HEK293 (cell line): ENCODE results near the gene CDH24.

ENCODE experiments used
- CTCF ChIP-seq: fragments of 450-650 bp; formaldehyde crosslinking; IDR thresholded peaks from 2 replicates; pipeline ENCODE4 v1.5.1; 2016; ENCODE audit warnings: missing biosample characterization, missing genetic modification characterization
- ELK4 ChIP-seq: IDR thresholded peaks from 2 replicates; pipeline ENCODE4 v1.6.1; 2011; ENCODE audit warnings: mild to moderate bottlenecking, low read depth, low read length, borderline replicate concordance
- REST ChIP-seq: fragments of 450-650 bp; formaldehyde crosslinking; IDR thresholded peaks from 2 replicates; pipeline ENCODE4 v1.5.1; 2016; ENCODE audit warnings: missing biosample characterization, missing genetic modification characterization
- ZEB2 ChIP-seq: fragments of 450-650 bp; formaldehyde crosslinking; IDR thresholded peaks from 2 replicates; pipeline ENCODE4 v1.5.1; 2016; ENCODE audit warnings: missing biosample characterization, missing genetic modification characterization
- ZNF140 ChIP-seq: fragments of 450-650 bp; formaldehyde crosslinking; IDR thresholded peaks from 2 replicates; pipeline ENCODE4 v1.5.1; 2016; ENCODE audit warnings: missing biosample characterization, missing genetic modification characterization
- ZNF585B ChIP-seq: fragments of 450-650 bp; formaldehyde crosslinking; IDR thresholded peaks from 2 replicates; pipeline ENCODE4 v1.5.1; 2016; ENCODE audit warnings: missing biosample characterization, missing genetic modification characterization
- ZNF621 ChIP-seq: fragments of 450-650 bp; formaldehyde crosslinking; IDR thresholded peaks from 2 replicates; pipeline ENCODE4 v1.5.1; 2017; ENCODE audit warnings: missing biosample characterization, missing genetic modification characterization
- ZNF624 ChIP-seq: fragments of 450-650 bp; formaldehyde crosslinking; IDR thresholded peaks from 2 replicates; pipeline ENCODE4 v1.5.1; 2017; ENCODE audit warnings: missing biosample characterization, missing genetic modification characterization
- TF ChIP-seq, protein P1 (sequence below): fragments of 450-650 bp; formaldehyde crosslinking; IDR thresholded peaks from 2 replicates; pipeline ENCODE4 v1.5.1; 2016; ENCODE audit warnings: missing biosample characterization, missing genetic modification characterization, low read depth
- TF ChIP-seq, protein P2 (sequence below): fragments of 450-650 bp; formaldehyde crosslinking; IDR thresholded peaks from 2 replicates; pipeline ENCODE4 v1.5.1; 2016; ENCODE audit warnings: missing biosample characterization, missing genetic modification characterization, borderline replicate concordance

DNA sequence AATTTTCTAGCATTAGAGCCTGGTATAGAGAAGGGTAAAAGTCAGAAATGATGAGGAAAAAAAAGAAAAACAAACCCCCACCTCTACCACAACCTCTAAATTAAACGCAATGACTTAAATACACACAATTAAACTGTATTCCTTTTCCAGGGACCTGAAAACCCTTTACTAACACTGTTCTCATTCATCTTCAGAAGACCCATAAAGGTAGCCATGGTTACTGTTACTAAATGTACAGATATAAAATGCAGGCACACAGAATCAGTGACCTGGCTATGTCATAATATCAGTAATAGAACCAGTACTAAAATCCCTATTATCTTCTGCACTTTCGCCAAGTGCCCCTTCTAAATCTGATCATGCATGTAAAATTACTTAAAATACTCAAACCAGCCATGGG, 36.2 kb upstream of the CDH24 start:
- TF ChIP-seq REST (tag by site-specific recombination) (no peak), ZNF624 (no peak), ZNF140 (no peak), ZNF621 (tag by site-specific recombination) (no peak), ELK4 (no peak), ZNF585B (tag by site-specific recombination) (no peak), CTCF (no peak), ZEB2 (tag by site-specific recombination) (no peak)
- TF ChIP-seq, protein P1, sequence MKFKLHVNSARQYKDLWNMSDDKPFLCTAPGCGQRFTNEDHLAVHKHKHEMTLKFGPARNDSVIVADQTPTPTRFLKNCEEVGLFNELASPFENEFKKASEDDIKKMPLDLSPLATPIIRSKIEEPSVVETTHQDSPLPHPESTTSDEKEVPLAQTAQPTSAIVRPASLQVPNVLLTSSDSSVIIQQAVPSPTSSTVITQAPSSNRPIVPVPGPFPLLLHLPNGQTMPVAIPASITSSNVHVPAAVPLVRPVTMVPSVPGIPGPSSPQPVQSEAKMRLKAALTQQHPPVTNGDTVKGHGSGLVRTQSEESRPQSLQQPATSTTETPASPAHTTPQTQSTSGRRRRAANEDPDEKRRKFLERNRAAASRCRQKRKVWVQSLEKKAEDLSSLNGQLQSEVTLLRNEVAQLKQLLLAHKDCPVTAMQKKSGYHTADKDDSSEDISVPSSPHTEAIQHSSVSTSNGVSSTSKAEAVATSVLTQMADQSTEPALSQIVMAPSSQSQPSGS (tag by site-specific recombination) = no peak
- TF ChIP-seq, protein P2, sequence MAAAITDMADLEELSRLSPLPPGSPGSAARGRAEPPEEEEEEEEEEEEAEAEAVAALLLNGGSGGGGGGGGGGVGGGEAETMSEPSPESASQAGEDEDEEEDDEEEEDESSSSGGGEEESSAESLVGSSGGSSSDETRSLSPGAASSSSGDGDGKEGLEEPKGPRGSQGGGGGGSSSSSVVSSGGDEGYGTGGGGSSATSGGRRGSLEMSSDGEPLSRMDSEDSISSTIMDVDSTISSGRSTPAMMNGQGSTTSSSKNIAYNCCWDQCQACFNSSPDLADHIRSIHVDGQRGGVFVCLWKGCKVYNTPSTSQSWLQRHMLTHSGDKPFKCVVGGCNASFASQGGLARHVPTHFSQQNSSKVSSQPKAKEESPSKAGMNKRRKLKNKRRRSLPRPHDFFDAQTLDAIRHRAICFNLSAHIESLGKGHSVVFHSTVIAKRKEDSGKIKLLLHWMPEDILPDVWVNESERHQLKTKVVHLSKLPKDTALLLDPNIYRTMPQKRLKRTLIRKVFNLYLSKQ = no peak
